HepG2 (cell line): ENCODE measurements around the gene POMT2. TPM values are rescaled to one million over a fixed set of nuclear protein-coding genes. Genes with fewer than 3 reads are reported as not detected.

Source experiments
- ATAC-seq: fragments of 200-7000 bp; cut with Tn5 transposase; 3 replicates; pipeline ENCODE4 v1.9.1; 2020; ENCODE audit warnings: mild to moderate bottlenecking, moderate library complexity
- BruUV-seq: library from RNA; stranded (reverse); fragments of 400-500 nt; replicated peaks from 2 replicates; lab custom pipeline; 2021; lab: Mats Ljungman, UMichigan
- CTCF ChIA-PET: fragments of 300-600 bp; formaldehyde crosslinking; extraction: SDS; loops from one replicate; lab custom pipeline; 2021; ENCODE audit warnings: low total read pairs, inconsistent platforms, low intra/inter-chr PET ratio; lab: Yijun Ruan, JAX
- POLR2A ChIA-PET: fragments of 350-600 bp; sonication (Branson Sonifier 250); formaldehyde crosslinking; loops from one replicate; lab custom pipeline; 2020; ENCODE audit warnings: antibody characterized with exemption, inconsistent platforms; lab: Yijun Ruan, JAX
- DNase-seq: peaks from one replicate; pipeline ENCODE4 v3.0.0-alpha.2; 2015; ENCODE audit warnings: low spot score
- FAIRE-seq: peaks from 3 replicates; lab custom pipeline; 2011; peaks lifted over from hg19 to GRCh38; lab: Jason Lieb, UNC
- H2AFZ ChIP-seq: one replicate; pipeline ENCODE4 v1.6.1; 2011; ENCODE audit warnings: low read length, inconsistent platforms
- H3K27ac ChIP-seq: fragments of 300-600 bp; 3 replicates; pipeline ENCODE4 v1.8.0; 2011; ENCODE audit warnings: mixed run types, mild to moderate bottlenecking, mixed read lengths, low read length, inconsistent platforms; ENCODE audit not compliant: insufficient read depth; ENCODE audit errors: extremely low read length
- H3K27me3 ChIP-seq, 2 experiments: fragments of 200-600 bp in 1 of 2; 2 replicates in 1 of 2; 3 replicates in 1 of 2; pipeline versions ENCODE4 v1.6.0 to v1.8.0; 2011; ENCODE audit warnings: low read length in 2 of 2, mild to moderate bottlenecking in 2 of 2, moderate library complexity in 2 of 2, inconsistent platforms in 1 of 2; ENCODE audit not compliant: insufficient read depth in 2 of 2, control insufficient read depth in 1 of 2
- H3K36me3 ChIP-seq, 2 experiments: fragments of 200-600 bp in 1 of 2; replicated peaks in 1 of 2; 2 replicates in 1 of 2; 3 replicates in 1 of 2; pipeline versions ENCODE4 v1.5.1 to v1.8.0; 2011; ENCODE audit warnings: low read length in 2 of 2, inconsistent platforms in 1 of 2; ENCODE audit not compliant: insufficient read depth in 2 of 2, control insufficient read depth in 1 of 2
- H3K4me1 ChIP-seq: 2 replicates; pipeline ENCODE4 v1.5.1; 2012; ENCODE audit warnings: low read length, inconsistent platforms; ENCODE audit not compliant: insufficient read depth
- H3K4me2 ChIP-seq: 2 replicates; pipeline ENCODE4 v1.6.0; 2011; ENCODE audit warnings: low read depth, low read length, inconsistent platforms
- H3K4me3 ChIP-seq, 3 experiments: fragments of 200-600 bp in 1 of 3; sonication (generic), shearing (Covaris generic) in 1 of 3; replicated peaks in 1 of 3; 2 replicates each; pipeline ENCODE4 v1.5.1; 2011 to 2016; ENCODE audit warnings: low read length in 3 of 3, inconsistent platforms in 2 of 3, low read depth in 2 of 3, mild to moderate bottlenecking in 2 of 3, control low read depth in 1 of 3, mixed read lengths in 1 of 3; ENCODE audit not compliant: insufficient read depth in 1 of 3
- H3K79me2 ChIP-seq: one replicate; pipeline ENCODE4 v1.6.1; 2011; ENCODE audit warnings: low read length, inconsistent platforms; ENCODE audit not compliant: insufficient read depth
- H3K9ac ChIP-seq: 2 replicates; pipeline ENCODE4 v1.6.0; 2011; ENCODE audit warnings: mild to moderate bottlenecking, low read depth, low read length, inconsistent platforms; ENCODE audit not compliant: insufficient read depth
- H3K9me3 ChIP-seq: 2 replicates; pipeline ENCODE4 v1.5.1; 2012; ENCODE audit warnings: mild to moderate bottlenecking, low read length
- H4K20me1 ChIP-seq: 2 replicates; pipeline ENCODE4 v1.6.0; 2011; ENCODE audit warnings: inconsistent platforms, mild to moderate bottlenecking, low read length, moderate library complexity; ENCODE audit not compliant: insufficient read depth
- AKAP8 ChIP-seq: sonication (generic); formaldehyde crosslinking; IDR thresholded peaks from 2 replicates; pipeline ENCODE4 v1.5.1; 2020; ENCODE audit warnings: mild to moderate bottlenecking, missing genetic modification reagents
- ISL2 ChIP-seq: sonication (generic); formaldehyde crosslinking; IDR thresholded peaks from 2 replicates; pipeline ENCODE4 v1.5.0; 2020; ENCODE audit warnings: missing genetic modification reagents
- MAFF ChIP-seq: IDR thresholded peaks from 2 replicates; pipeline ENCODE4 v1.6.1; 2011; ENCODE audit warnings: low read depth, low read length, improper control_type of control experiment
- NCOA5 ChIP-seq: sonication (generic); formaldehyde crosslinking; IDR thresholded peaks from 2 replicates; pipeline ENCODE4 v1.4.0; 2020; ENCODE audit warnings: missing genetic modification reagents
- PATZ1 ChIP-seq: sonication (generic); formaldehyde crosslinking; IDR thresholded peaks from 2 replicates; pipeline ENCODE4 v1.4.0; 2020; ENCODE audit warnings: missing genetic modification reagents
- PITX1 ChIP-seq: sonication (generic); formaldehyde crosslinking; IDR thresholded peaks from 2 replicates; pipeline ENCODE4 v1.5.1; 2020; ENCODE audit warnings: mild to moderate bottlenecking, missing genetic modification reagents
- SCMH1 ChIP-seq: sonication (generic); formaldehyde crosslinking; IDR thresholded peaks from 2 replicates; pipeline ENCODE4 v1.9.0; 2021; ENCODE audit warnings: missing genetic modification reagents, mild to moderate bottlenecking, borderline replicate concordance
- ZNF234 ChIP-seq: sonication (generic); formaldehyde crosslinking; conservative IDR thresholded peaks from 2 replicates; pipeline ENCODE4 v1.5.1; 2020; ENCODE audit warnings: mild to moderate bottlenecking, missing genetic modification reagents
- ZNF292 ChIP-seq: sonication (generic); formaldehyde crosslinking; IDR thresholded peaks from 2 replicates; pipeline ENCODE4 v1.8.1; 2022; ENCODE audit warnings: mild to moderate bottlenecking, low read depth, missing genetic modification reagents, borderline replicate concordance
- ZNF761 ChIP-seq: sonication (generic); formaldehyde crosslinking; conservative IDR thresholded peaks from 2 replicates; pipeline ENCODE4 v1.4.0; 2020; ENCODE audit warnings: mild to moderate bottlenecking, missing genetic modification reagents
- ZNF780A ChIP-seq: sonication (generic); formaldehyde crosslinking; IDR thresholded peaks from 2 replicates; pipeline ENCODE4 v1.8.0; 2022; ENCODE audit warnings: mild to moderate bottlenecking, missing genetic modification reagents, moderate library complexity
- ZSCAN12 ChIP-seq: sonication (generic); formaldehyde crosslinking; IDR thresholded peaks from 2 replicates; pipeline ENCODE4 v1.9.0; 2021; ENCODE audit warnings: mild to moderate bottlenecking, missing genetic modification reagents
- ZSCAN21 ChIP-seq: sonication (generic); formaldehyde crosslinking; IDR thresholded peaks from 2 replicates; pipeline ENCODE4 v1.8.0; 2022; ENCODE audit warnings: mild to moderate bottlenecking, missing genetic modification reagents, moderate library complexity, borderline replicate concordance
- ZSCAN25 ChIP-seq: sonication (generic); formaldehyde crosslinking; IDR thresholded peaks from 2 replicates; pipeline ENCODE4 v1.8.0; 2022; ENCODE audit warnings: mild to moderate bottlenecking, missing genetic modification reagents
- WGBS: methylation state at CpG from one replicate; pipeline ENCODE4 v1.1.6; 2017; ENCODE audit warnings: low lambda C conversion rate; 5-methylcytosine and 5-hydroxymethylcytosine counted together
- in situ Hi-C: cut with HindIII; loops from 2 replicates; pipeline ENCODE4 v1.10.0; 2017; ENCODE audit warnings: low pct_unique_long_range_greater_than_20kb; ENCODE audit not compliant: extremely low pct_ligation_motif_present
- intact Hi-C: fragments of 100-400 bp; cut with micrococcal nuclease; formaldehyde crosslinking; loops from one replicate; pipeline ENCODE4 v1.10.0; 2022; ENCODE audit not compliant: unreplicated experiment
- polyA plus RNA-seq, 8 experiments: library from polyadenylated mRNA; depleted of rRNA in 3 of 8; stranded (reverse) in 7 of 8; unstranded in 1 of 8; fragments of >200 nt; fragmentation: Illumina TruSeq in 4 of 8; extraction: Trizol in 4 of 8; gene quantifications; 2 replicates each; pipeline versions ENCODE4 v1.2.1 to v1.2.3, GENCODE V29; 2011 to 2016; ENCODE audit warnings: low read depth in 4 of 8, missing spikeins in 1 of 8, mixed read lengths in 1 of 8; ENCODE audit not compliant: insufficient read depth in 1 of 8
- total RNA-seq, 5 experiments: library from RNA; depleted of rRNA; stranded (reverse); fragments of >200 nt; fragmentation: Illumina TruSeq; extraction: Trizol; gene quantifications; 2 replicates each; pipeline ENCODE4 v1.2.3, GENCODE V29; 2016; ENCODE audit warnings: low read depth in 1 of 5
- TF ChIP-seq, protein P1 (sequence below): sonication (generic); formaldehyde crosslinking; IDR thresholded peaks from 2 replicates; pipeline ENCODE4 v1.5.1; 2020; ENCODE audit warnings: mild to moderate bottlenecking, missing genetic modification reagents, moderate library complexity

Gene POMT2
- total and polyA plus RNA-seq, 2 of the 13 experiments (the other 11 are each of a cell fraction or from before 2014, with no cell fraction given), result 15.3 to 15.9 TPM

DNA sequence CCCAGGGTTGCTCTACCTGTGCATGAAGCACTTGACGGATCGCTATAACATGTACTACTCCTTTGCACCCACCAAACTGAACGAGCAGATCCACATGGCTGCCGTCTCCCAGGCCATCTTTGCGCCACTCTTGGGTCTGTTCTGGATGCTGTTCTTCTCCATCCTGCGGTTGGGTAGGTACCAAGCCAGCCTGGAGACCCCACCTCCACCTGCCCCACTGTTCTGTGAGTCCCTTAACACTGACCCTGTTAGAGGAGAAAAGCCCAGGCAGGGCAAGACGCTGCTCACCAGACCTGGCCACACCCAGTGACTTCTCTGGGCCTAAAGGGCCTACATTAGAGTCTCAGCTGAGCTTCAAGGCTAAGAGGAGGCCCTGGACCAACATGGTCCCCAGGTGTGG lies 71.4 kb downstream of the POMT2 start (continued):
- TF ChIP-seq, protein P1, sequence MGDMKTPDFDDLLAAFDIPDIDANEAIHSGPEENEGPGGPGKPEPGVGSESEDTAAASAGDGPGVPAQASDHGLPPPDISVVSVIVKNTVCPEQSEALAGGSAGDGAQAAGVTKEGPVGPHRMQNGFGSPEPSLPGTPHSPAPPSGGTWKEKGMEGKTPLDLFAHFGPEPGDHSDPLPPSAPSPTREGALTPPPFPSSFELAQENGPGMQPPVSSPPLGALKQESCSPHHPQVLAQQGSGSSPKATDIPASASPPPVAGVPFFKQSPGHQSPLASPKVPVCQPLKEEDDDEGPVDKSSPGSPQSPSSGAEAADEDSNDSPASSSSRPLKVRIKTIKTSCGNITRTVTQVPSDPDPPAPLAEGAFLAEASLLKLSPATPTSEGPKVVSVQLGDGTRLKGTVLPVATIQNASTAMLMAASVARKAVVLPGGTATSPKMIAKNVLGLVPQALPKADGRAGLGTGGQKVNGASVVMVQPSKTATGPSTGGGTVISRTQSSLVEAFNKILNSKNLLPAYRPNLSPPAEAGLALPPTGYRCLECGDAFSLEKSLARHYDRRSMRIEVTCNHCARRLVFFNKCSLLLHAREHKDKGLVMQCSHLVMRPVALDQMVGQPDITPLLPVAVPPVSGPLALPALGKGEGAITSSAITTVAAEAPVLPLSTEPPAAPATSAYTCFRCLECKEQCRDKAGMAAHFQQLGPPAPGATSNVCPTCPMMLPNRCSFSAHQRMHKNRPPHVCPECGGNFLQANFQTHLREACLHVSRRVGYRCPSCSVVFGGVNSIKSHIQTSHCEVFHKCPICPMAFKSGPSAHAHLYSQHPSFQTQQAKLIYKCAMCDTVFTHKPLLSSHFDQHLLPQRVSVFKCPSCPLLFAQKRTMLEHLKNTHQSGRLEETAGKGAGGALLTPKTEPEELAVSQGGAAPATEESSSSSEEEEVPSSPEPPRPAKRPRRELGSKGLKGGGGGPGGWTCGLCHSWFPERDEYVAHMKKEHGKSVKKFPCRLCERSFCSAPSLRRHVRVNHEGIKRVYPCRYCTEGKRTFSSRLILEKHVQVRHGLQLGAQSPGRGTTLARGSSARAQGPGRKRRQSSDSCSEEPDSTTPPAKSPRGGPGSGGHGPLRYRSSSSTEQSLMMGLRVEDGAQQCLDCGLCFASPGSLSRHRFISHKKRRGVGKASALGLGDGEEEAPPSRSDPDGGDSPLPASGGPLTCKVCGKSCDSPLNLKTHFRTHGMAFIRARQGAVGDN (CRISPR knock-in tag), result no peak
- no peak for TF ChIP-seq ZSCAN12 (CRISPR knock-in tag)
- no peak for TF ChIP-seq ZNF761 (CRISPR knock-in tag)
- no peak for TF ChIP-seq ZSCAN25 (CRISPR knock-in tag)
- no peak for TF ChIP-seq ZSCAN21 (CRISPR knock-in tag)
- TF ChIP-seq PITX1 (CRISPR knock-in tag), result no peak

DNA sequence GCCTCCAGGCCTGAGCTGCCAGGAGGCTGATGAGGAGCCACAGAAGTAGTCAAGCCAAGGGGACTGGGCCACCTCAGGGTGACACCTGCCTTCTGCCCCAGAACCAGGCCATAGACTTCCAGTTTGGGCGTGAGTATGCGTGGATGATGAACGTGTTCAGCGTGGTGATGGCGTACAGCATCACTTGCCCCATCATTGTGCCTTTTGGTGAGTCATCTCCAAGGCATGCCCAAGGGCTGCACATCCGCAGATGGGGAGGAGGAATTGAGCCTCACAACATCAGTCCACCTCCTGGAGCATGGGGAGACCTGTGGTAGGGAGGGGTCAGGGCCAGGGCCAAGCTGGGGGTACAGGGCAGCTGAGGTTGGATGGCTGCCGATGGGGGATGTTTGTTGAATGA lies 72.0 kb downstream of the POMT2 start:
- no peaks in the 10 kb centered on the region for H4K20me1 ChIP-seq
- FAIRE-seq (no peak), DNase-seq (no peak), ATAC-seq (no peak)
- no peak overlapping the region for H3K27ac ChIP-seq
- H3K36me3 ChIP-seq, result no peaks in the 10 kb centered on the region
- H3K9ac ChIP-seq, result no peak overlapping the region
- H3K9me3 ChIP-seq, result no peaks in the 10 kb centered on the region
- TF ChIP-seq NCOA5 (CRISPR knock-in tag), result no peak
- TF ChIP-seq SCMH1 (CRISPR knock-in tag), result no peak
- TF ChIP-seq ZNF292 (CRISPR knock-in tag), result no peak
- TF ChIP-seq MAFF, result no peak
- TF ChIP-seq PATZ1 (CRISPR knock-in tag), result no peak
- no peak for TF ChIP-seq ISL2 (CRISPR knock-in tag)
- TF ChIP-seq ZNF234, result no peak
- no peak for TF ChIP-seq AKAP8 (CRISPR knock-in tag)
- TF ChIP-seq ZNF780A (CRISPR knock-in tag), result no peak
- H3K4me3 ChIP-seq, result no peak overlapping the region
- H3K4me2 ChIP-seq, result no peak overlapping the region
- H3K4me1 ChIP-seq, result no peaks in the 10 kb centered on the region
- H3K27me3 ChIP-seq, result no peaks in the 10 kb centered on the region; a peak in 1 of 5 replicates
- POLR2A ChIA-PET, result no interaction called here
- intact Hi-C loops (no loop called here), in situ Hi-C loops (no loop called here)
- BruUV-seq, result no TSS peak
- H3K79me2 ChIP-seq, result no peaks in the 10 kb centered on the region
- H2AFZ ChIP-seq, result no peak overlapping the region
- CTCF ChIA-PET, result no interaction called here
- 41% methylated on average over 2 of the region's 7 CpGs for WGBS
